ENCODE results near the gene RPS6KA5.

DNA sequence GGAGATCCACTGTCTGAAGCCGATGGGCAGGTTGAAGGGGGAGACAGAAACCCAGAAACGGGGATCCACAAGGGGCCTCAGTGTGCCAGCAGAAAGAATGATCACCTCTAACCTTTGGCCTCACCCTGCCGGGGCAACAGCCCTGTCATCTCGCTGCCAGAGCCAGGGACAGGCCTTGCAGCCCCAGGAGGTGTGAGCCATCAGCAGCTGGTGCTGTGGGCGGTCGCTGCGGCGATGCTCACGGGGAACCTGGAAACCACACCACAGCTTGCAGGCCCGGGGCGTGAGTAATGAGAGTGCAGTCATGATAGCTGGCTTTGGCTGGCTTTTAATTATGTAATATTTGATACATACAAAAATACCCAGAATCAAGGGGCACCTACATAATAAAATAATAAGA lies 239.5 kb downstream of the RPS6KA5 start:
- TF ChIP-seq PTRF (tag; IDR thresholded peaks at IDR 0.05) (no peak), BRF1 (IDR thresholded peaks at IDR 0.05; ENCODE audit: borderline replicate concordance, extremely low read depth, insufficient read length) (no peak), PCBP1 (IDR thresholded peaks at IDR 0.05; ENCODE audit: low read depth, low read length, poor library complexity, severe bottlenecking) (no peak), ZNF224 (CRISPR knock-in tag; IDR thresholded peaks at IDR 0.05) (no peak), GATAD2A (IDR thresholded peaks at IDR 0.05) (no peak), GTF2F1 (IDR thresholded peaks at IDR 0.05; ENCODE audit: low read depth, low read length) (no peak), ZBTB8A (IDR thresholded peaks at IDR 0.05; ENCODE audit: partially characterized antibody) (no peak)
- TF ChIP-seq, protein P1, sequence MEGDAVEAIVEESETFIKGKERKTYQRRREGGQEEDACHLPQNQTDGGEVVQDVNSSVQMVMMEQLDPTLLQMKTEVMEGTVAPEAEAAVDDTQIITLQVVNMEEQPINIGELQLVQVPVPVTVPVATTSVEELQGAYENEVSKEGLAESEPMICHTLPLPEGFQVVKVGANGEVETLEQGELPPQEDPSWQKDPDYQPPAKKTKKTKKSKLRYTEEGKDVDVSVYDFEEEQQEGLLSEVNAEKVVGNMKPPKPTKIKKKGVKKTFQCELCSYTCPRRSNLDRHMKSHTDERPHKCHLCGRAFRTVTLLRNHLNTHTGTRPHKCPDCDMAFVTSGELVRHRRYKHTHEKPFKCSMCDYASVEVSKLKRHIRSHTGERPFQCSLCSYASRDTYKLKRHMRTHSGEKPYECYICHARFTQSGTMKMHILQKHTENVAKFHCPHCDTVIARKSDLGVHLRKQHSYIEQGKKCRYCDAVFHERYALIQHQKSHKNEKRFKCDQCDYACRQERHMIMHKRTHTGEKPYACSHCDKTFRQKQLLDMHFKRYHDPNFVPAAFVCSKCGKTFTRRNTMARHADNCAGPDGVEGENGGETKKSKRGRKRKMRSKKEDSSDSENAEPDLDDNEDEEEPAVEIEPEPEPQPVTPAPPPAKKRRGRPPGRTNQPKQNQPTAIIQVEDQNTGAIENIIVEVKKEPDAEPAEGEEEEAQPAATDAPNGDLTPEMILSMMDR (IDR thresholded peaks at IDR 0.05 in 2 of 3, conservative IDR thresholded peaks at IDR 0.05 in 1 of 3; ENCODE audit: insufficient read depth in 2 of 3, low read depth in 1 of 3, low read length in 3 of 3): no peak
